Measurements from ENCODE around the gene ABCA4.

ABCA4 gene

DNA sequence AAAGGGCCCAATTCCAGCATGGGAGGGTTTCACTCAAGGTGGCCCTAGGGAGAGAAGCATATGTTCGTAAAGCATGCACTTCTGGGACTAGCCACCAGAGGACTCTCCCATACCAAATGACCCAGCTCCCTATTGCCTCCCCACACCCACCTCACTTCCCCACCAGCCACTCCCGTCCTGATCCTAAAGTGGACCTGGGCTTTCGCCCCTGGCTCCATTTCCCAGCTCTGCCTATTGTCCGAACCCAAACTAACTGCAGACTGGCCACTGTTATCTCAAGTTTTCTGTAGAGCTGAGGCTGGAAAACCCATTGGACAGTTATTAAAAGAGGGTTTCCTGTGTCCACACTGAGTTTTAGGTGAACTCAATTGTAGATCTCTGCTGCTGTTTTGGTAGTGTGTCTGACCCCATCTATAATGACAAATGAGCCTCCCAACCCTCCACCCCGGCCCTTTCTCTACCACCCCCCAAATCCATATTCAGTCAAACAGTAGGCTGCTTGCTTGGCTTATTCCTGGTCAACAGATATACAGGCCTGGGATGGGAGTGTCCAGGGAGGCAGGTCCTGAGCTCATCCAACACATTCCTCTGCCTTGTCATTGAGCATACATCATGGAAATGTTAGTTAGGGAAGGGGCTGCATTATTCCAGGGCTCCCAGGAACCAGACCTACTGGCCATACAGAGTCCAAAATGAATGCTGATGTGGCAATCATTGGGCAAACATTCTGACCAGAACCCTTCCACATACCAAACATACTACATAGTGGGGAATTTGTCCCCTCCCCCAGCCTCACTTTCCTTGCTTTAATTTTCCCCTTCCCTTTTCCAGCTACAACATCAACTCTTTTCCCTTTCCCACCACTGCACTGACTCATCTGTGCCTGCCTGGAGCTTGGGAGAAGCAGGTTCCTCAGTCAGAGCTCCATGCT, 59.2 kb downstream of the ABCA4 start:
- DNase-seq (ENCODE audit: low spot score) = peak; percentile 70
- TF ChIP-seq, protein P1, sequence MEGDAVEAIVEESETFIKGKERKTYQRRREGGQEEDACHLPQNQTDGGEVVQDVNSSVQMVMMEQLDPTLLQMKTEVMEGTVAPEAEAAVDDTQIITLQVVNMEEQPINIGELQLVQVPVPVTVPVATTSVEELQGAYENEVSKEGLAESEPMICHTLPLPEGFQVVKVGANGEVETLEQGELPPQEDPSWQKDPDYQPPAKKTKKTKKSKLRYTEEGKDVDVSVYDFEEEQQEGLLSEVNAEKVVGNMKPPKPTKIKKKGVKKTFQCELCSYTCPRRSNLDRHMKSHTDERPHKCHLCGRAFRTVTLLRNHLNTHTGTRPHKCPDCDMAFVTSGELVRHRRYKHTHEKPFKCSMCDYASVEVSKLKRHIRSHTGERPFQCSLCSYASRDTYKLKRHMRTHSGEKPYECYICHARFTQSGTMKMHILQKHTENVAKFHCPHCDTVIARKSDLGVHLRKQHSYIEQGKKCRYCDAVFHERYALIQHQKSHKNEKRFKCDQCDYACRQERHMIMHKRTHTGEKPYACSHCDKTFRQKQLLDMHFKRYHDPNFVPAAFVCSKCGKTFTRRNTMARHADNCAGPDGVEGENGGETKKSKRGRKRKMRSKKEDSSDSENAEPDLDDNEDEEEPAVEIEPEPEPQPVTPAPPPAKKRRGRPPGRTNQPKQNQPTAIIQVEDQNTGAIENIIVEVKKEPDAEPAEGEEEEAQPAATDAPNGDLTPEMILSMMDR (IDR thresholded peaks at IDR 0.05; ENCODE audit: borderline replicate concordance, control extremely low read depth, extremely low read depth, insufficient read depth, missing control alignments) = peak; percentile 67
- in situ Hi-C loops (cut with MboI; ENCODE audit: low sequenced_read_pairs, unreplicated experiment) = loop anchor here (5.0 kb wide), 1 partner anchor 276 kb away; no protein-coding TSS in a partner anchor

DNA sequence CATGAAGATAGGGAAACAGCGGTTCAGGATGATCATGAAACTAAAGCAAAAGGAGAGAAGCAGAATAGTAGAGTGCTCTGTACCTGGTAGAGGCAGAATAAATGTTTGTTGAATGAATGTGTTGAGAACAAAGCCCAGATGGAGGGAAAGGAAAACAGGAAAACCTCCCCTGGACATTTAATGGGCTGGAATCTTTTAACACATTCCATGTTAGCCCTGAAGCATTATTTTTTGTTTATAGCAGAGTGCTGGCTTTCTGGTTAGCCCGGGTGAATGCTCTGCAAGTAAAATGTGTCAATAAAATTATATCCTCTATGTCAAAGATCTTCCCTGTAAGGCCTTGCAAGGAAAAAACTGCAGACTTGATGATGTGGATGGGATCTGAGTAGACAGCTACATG, 60.2 kb downstream of the ABCA4 start:
- in situ Hi-C loops (cut with MboI; ENCODE audit: low sequenced_read_pairs, unreplicated experiment) = loop anchor here (5.0 kb wide), 1 partner anchor 277 kb away; no protein-coding TSS in a partner anchor
- TF ChIP-seq, protein P1 (IDR thresholded peaks at IDR 0.05; ENCODE audit: borderline replicate concordance, control extremely low read depth, extremely low read depth, insufficient read depth, missing control alignments) = no peak
- DNase-seq (ENCODE audit: low spot score) = no peak

DNA sequence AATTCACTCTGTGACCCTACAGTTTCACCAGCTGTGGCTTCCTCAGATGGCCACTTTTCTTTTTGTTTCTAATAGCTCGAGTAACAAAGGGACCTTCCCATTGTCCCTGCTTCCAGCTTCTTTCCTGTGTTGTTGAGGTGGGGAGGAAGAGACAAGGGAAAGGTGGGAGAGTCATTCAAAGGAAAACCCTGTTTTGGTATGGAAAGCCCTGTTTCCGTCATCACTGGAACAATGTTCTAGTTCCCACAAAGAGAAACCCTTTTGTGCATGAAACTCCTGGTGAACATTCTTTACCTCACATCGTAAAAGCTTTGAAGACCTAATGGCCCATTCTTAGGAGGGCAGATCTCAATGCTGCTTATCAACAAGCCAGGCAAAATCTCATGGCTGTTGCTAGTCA, 62.2 kb downstream of the ABCA4 start:
- TF ChIP-seq, protein P1 (IDR thresholded peaks at IDR 0.05; ENCODE audit: borderline replicate concordance, control extremely low read depth, extremely low read depth, insufficient read depth, missing control alignments) = no peak
- in situ Hi-C loops (cut with MboI; ENCODE audit: low sequenced_read_pairs, unreplicated experiment) = no loop called here
- DNase-seq (ENCODE audit: low spot score) = no peak

DNA sequence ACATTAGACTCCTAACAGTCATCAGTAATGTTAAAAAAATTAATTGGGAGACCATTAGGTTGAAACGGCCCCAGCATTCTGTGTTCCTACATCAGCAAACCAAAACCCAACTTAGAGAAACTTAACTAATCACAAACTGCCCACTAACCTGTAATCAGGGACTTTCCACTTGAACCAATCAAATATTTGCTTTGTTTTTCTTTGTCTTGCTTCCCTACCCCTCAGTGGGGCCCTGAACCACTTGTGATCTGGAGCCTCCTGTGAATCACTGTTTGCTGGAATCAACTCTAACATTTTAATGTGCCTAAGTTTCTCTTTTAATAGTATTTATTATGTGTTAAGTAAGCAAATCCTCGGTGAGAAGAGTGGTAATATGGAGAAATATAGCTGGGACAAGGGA, 64.0 kb downstream of the ABCA4 start:
- DNase-seq (ENCODE audit: low spot score) = no peak
- in situ Hi-C loops (cut with MboI; ENCODE audit: low sequenced_read_pairs, unreplicated experiment) = no loop called here
- TF ChIP-seq, protein P1 (IDR thresholded peaks at IDR 0.05; ENCODE audit: borderline replicate concordance, control extremely low read depth, extremely low read depth, insufficient read depth, missing control alignments) = no peak

DNA sequence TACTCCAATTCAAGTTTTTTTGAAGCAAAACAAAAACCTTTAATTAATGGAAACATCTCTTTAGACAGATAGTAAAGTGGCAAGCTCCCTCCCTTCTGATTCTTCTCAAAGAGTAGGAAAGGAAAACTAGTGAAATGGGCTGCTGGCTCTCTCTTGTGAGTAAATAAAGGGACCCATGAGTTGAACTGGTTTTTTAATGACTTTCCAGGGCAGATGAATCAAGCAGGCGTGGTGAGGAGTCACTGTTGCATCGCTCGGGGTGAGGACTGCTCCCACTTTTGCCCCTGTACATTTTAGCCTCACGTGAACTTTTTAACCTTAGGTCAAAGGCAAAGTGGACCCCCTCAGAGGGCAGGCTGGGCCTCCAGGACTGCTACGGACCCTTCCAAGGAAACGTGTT, 64.8 kb downstream of the ABCA4 start:
- no peak for DNase-seq (ENCODE audit: low spot score)
- in situ Hi-C loops (cut with MboI; ENCODE audit: low sequenced_read_pairs, unreplicated experiment) = no loop called here
- TF ChIP-seq, protein P1 (IDR thresholded peaks at IDR 0.05; ENCODE audit: borderline replicate concordance, control extremely low read depth, extremely low read depth, insufficient read depth, missing control alignments) = no peak

- TF ChIP-seq, protein P1 (IDR thresholded peaks at IDR 0.05; ENCODE audit: borderline replicate concordance, control extremely low read depth, extremely low read depth, insufficient read depth, missing control alignments) = no peak
- in situ Hi-C loops (cut with MboI; ENCODE audit: low sequenced_read_pairs, unreplicated experiment) = no loop called here
- DNase-seq (ENCODE audit: low spot score) = no peak
Observed at GRCh38 chr1:94055459-94056122, 65.4 kb downstream of the ABCA4 start.

All from GM13976 (cell line).